ENCODE results near the gene LPCAT3. TPM values are rescaled to one million over a fixed set of nuclear protein-coding genes. Genes with fewer than 3 reads are reported as not detected.
A peak's percentile ranks its signal among the peaks of the same experiment; 100 is the strongest.

Gene LPCAT3
- total and polyA plus RNA-seq, 2 of the 13 experiments (the other 11 are each of a cell fraction or from before 2014, with no cell fraction given): 44.5 to 64.3 TPM

- 0 out of 2 replicates have a peak, but pooled peaks have one; percentile 42 for TF ChIP-seq ZNF367 (CRISPR knock-in tag; IDR thresholded peaks at IDR 0.05; ENCODE audit: borderline replicate concordance)
- TF ChIP-seq ZNF20 (CRISPR knock-in tag; IDR thresholded peaks at IDR 0.05): no peak
- TF ChIP-seq RFX1 (IDR thresholded peaks at IDR 0.05): no peak
- 0 out of 2 replicates have a peak, but pooled peaks have one; percentile 32 for TF ChIP-seq BRD4 (CRISPR knock-in tag; IDR thresholded peaks at IDR 0.05)
- 0 out of 2 replicates have a peak, but pooled peaks have one; percentile 18 for TF ChIP-seq ZBTB25 (CRISPR knock-in tag; IDR thresholded peaks at IDR 0.05)
- TF ChIP-seq ZNF205 (CRISPR knock-in tag; IDR thresholded peaks at IDR 0.05): 0 out of 2 replicates have a peak, but pooled peaks have one; percentile 25
- TF ChIP-seq HHEX (CRISPR knock-in tag; IDR thresholded peaks at IDR 0.05): no peak
- peak; percentile 71 for TF ChIP-seq HOXA3 (CRISPR knock-in tag; IDR thresholded peaks at IDR 0.05)
- 0 out of 2 replicates have a peak, but pooled peaks have one; percentile 20 for TF ChIP-seq YEATS2 (CRISPR knock-in tag; IDR thresholded peaks at IDR 0.05; ENCODE audit: borderline replicate concordance)
- TF ChIP-seq ZNF280D (CRISPR knock-in tag; IDR thresholded peaks at IDR 0.05): no peak
- TF ChIP-seq AGO2 (optimal IDR thresholded peaks at IDR 0.05; ENCODE audit: low read depth, low read length): peak; percentile 54
- peak; percentile 38 for TF ChIP-seq PRPF4 (IDR thresholded peaks at IDR 0.05; ENCODE audit: low read depth, low read length, poor library complexity, severe bottlenecking)
- peak; percentile 45; the same call in 1 of the 2 replicates for TF ChIP-seq ARID4A (CRISPR knock-in tag; IDR thresholded peaks at IDR 0.05; ENCODE audit: borderline replicate concordance)
- no peak for TF ChIP-seq CHD2 (IDR thresholded peaks at IDR 0.05; ENCODE audit: low read depth, low read length)
- TF ChIP-seq THAP8 (CRISPR knock-in tag; IDR thresholded peaks at IDR 0.05; ENCODE audit: borderline replicate concordance): no peak
- 0 out of 2 replicates have a peak, but pooled peaks have one; percentile 47 for TF ChIP-seq ZBTB4 (CRISPR knock-in tag; IDR thresholded peaks at IDR 0.05; ENCODE audit: borderline replicate concordance)
Observed at GRCh38 chr12:6965026-6965661, 53.1 kb downstream of the LPCAT3 start (continued).

Data from HepG2 (cell line).